ENCODE data around the gene AFF3. TPM values are rescaled to one million over a fixed set of nuclear protein-coding genes. Genes with fewer than 3 reads are reported as not detected.
"Not testable (repeated sequence)": the region's sequence is repeated elsewhere in the genome, so short reads cannot be mapped to it uniquely, and the experiment has no call there.

Gene AFF3
- total RNA-seq, 2 experiments from 2014 or later: 0.09 to 0.55 TPM

GRCh38 chr2:99776206-99776905 lies 366.0 kb downstream of the AFF3 start:
- Mint-ChIP-seq H3K36me3 (no peaks in the 10 kb centered on the region), H3K4me1 (no peaks in the 10 kb centered on the region), H3K9me3 (ENCODE audit: low read depth) (no peaks in the 10 kb centered on the region), H3K27me3 (peaks cover 3% of the 10 kb centered on the region), H3K4me3 (no peak overlapping the region), H3K27ac (no peak overlapping the region)
- ATAC-seq (no peak), DNase-seq (no peak)
- CTCF ChIA-PET: no interaction called here

GRCh38 chr2:99775585-99775984 lies 366.8 kb downstream of the AFF3 start:
- no peaks in the 10 kb centered on the region for H3K9me3 Mint-ChIP-seq (ENCODE audit: low read depth)
- no peaks in the 10 kb centered on the region for H3K4me1 Mint-ChIP-seq
- CTCF ChIA-PET: no interaction called here
- H3K4me3 Mint-ChIP-seq: no peak overlapping the region
- H3K27ac Mint-ChIP-seq: no peak overlapping the region
- no peaks in the 10 kb centered on the region for H3K36me3 Mint-ChIP-seq
- ATAC-seq (no peak), DNase-seq (no peak)
- peaks cover 3% of the 10 kb centered on the region for H3K27me3 Mint-ChIP-seq

GRCh38 chr2:99773642-99774041 lies 368.7 kb downstream of the AFF3 start:
- DNase-seq; H3K4me1 Mint-ChIP-seq; H3K27ac Mint-ChIP-seq; H3K4me3 Mint-ChIP-seq; H3K36me3 Mint-ChIP-seq; H3K9me3 Mint-ChIP-seq (ENCODE audit: low read depth); ATAC-seq; H3K27me3 Mint-ChIP-seq: not testable (repeated sequence)
- CTCF ChIA-PET: interaction anchor here (1.3 kb wide), 1 partner anchor 20 kb away, joined by 3 read pairs; no protein-coding TSS in a partner anchor

GRCh38 chr2:99772591-99773331 lies 369.6 kb downstream of the AFF3 start:
- CTCF ChIA-PET: no interaction called here
- H3K27ac Mint-ChIP-seq: no peak overlapping the region
- no peaks in the 10 kb centered on the region for H3K4me1 Mint-ChIP-seq
- DNase-seq: no peak
- no peak overlapping the region for H3K4me3 Mint-ChIP-seq
- H3K36me3 Mint-ChIP-seq: no peaks in the 10 kb centered on the region
- no peaks in the 10 kb centered on the region for H3K9me3 Mint-ChIP-seq (ENCODE audit: low read depth)
- peaks cover 3% of the 10 kb centered on the region for H3K27me3 Mint-ChIP-seq
- no peak for ATAC-seq

GRCh38 chr2:99771681-99772333 lies 370.6 kb downstream of the AFF3 start:
- CTCF ChIA-PET: no interaction called here
- no peaks in the 10 kb centered on the region for H3K4me1 Mint-ChIP-seq
- no peak for DNase-seq
- H3K9me3 Mint-ChIP-seq (ENCODE audit: low read depth): no peaks in the 10 kb centered on the region
- H3K27me3 Mint-ChIP-seq: peaks cover 3% of the 10 kb centered on the region
- H3K27ac Mint-ChIP-seq: no peak overlapping the region
- no peak overlapping the region for H3K4me3 Mint-ChIP-seq
- no peak for ATAC-seq
- H3K36me3 Mint-ChIP-seq: no peaks in the 10 kb centered on the region

- peaks cover 3% of the 10 kb centered on the region for H3K27me3 Mint-ChIP-seq
- ATAC-seq (no peak), DNase-seq (no peak)
- no peak overlapping the region for H3K4me3 Mint-ChIP-seq
- H3K27ac Mint-ChIP-seq: no peak overlapping the region
- H3K4me1 Mint-ChIP-seq: no peaks in the 10 kb centered on the region
- CTCF ChIA-PET: interaction anchor here (0.7 kb wide), 1 partner anchor 119 kb away, joined by 3 read pairs; no protein-coding TSS in a partner anchor
- no peaks in the 10 kb centered on the region for H3K9me3 Mint-ChIP-seq (ENCODE audit: low read depth)
- no peaks in the 10 kb centered on the region for H3K36me3 Mint-ChIP-seq
Observed at GRCh38 chr2:99770876-99771275, 371.5 kb downstream of the AFF3 start.

- no peak overlapping the region for H3K27ac Mint-ChIP-seq
- no peaks in the 10 kb centered on the region for H3K9me3 Mint-ChIP-seq (ENCODE audit: low read depth)
- H3K4me3 Mint-ChIP-seq: no peak overlapping the region
- CTCF ChIA-PET: no interaction called here
- DNase-seq (no peak), ATAC-seq (no peak)
- H3K27me3 Mint-ChIP-seq: peaks cover 6% of the 10 kb centered on the region
- peaks cover 3% of the 10 kb centered on the region for H3K4me1 Mint-ChIP-seq
- H3K36me3 Mint-ChIP-seq: no peaks in the 10 kb centered on the region
Observed at GRCh38 chr2:99765731-99766318, 376.6 kb downstream of the AFF3 start.

- Mint-ChIP-seq H3K27me3 (peaks cover 6% of the 10 kb centered on the region), H3K4me1 (peaks cover 3% of the 10 kb centered on the region), H3K4me3 (no peak overlapping the region), H3K9me3 (ENCODE audit: low read depth) (no peaks in the 10 kb centered on the region), H3K27ac (no peak overlapping the region), H3K36me3 (no peaks in the 10 kb centered on the region)
- CTCF ChIA-PET: no interaction called here
- ATAC-seq (no peak), DNase-seq (no peak)
Observed at GRCh38 chr2:99763764-99764163, 378.6 kb downstream of the AFF3 start.

GRCh38 chr2:99762714-99763113 lies 379.7 kb downstream of the AFF3 start:
- no peaks in the 10 kb centered on the region for H3K36me3 Mint-ChIP-seq
- peaks cover 3% of the 10 kb centered on the region for H3K4me1 Mint-ChIP-seq
- H3K27ac Mint-ChIP-seq: no peak overlapping the region
- CTCF ChIA-PET: no interaction called here
- DNase-seq (no peak), ATAC-seq (no peak)
- no peak overlapping the region for H3K4me3 Mint-ChIP-seq
- H3K9me3 Mint-ChIP-seq (ENCODE audit: low read depth): no peaks in the 10 kb centered on the region
- H3K27me3 Mint-ChIP-seq: peaks cover 6% of the 10 kb centered on the region

- ATAC-seq (no peak), DNase-seq (no peak)
- Mint-ChIP-seq H3K27ac (no peak overlapping the region), H3K9me3 (ENCODE audit: low read depth) (no peaks in the 10 kb centered on the region), H3K27me3 (peaks cover 6% of the 10 kb centered on the region), H3K4me1 (peaks cover under 1% of the 10 kb centered on the region), H3K4me3 (no peak overlapping the region), H3K36me3 (no peaks in the 10 kb centered on the region)
- CTCF ChIA-PET: no interaction called here
Observed at GRCh38 chr2:99757611-99758114, 384.7 kb downstream of the AFF3 start.

- H3K4me3 Mint-ChIP-seq: no peak overlapping the region
- H3K36me3 Mint-ChIP-seq: no peaks in the 10 kb centered on the region
- CTCF ChIA-PET: no interaction called here
- no peak overlapping the region for H3K27ac Mint-ChIP-seq
- no peak for ATAC-seq
- H3K9me3 Mint-ChIP-seq (ENCODE audit: low read depth): no peaks in the 10 kb centered on the region
- H3K4me1 Mint-ChIP-seq: no peaks in the 10 kb centered on the region
- DNase-seq: no peak
- H3K27me3 Mint-ChIP-seq: no peaks in the 10 kb centered on the region
Observed at GRCh38 chr2:99756059-99756458, 386.3 kb downstream of the AFF3 start.

- ATAC-seq (no peak), DNase-seq (no peak)
- CTCF ChIA-PET: no interaction called here
- Mint-ChIP-seq H3K9me3 (ENCODE audit: low read depth) (no peaks in the 10 kb centered on the region), H3K27ac (no peak overlapping the region), H3K4me3 (no peak overlapping the region), H3K4me1 (no peaks in the 10 kb centered on the region), H3K27me3 (no peaks in the 10 kb centered on the region), H3K36me3 (no peaks in the 10 kb centered on the region)
Observed at GRCh38 chr2:99754210-99754609, 388.2 kb downstream of the AFF3 start.

- CTCF ChIA-PET: no interaction called here
- Mint-ChIP-seq H3K9me3 (ENCODE audit: low read depth) (no peaks in the 10 kb centered on the region), H3K27ac (no peak overlapping the region), H3K4me3 (no peak overlapping the region), H3K36me3 (no peaks in the 10 kb centered on the region), H3K27me3 (no peaks in the 10 kb centered on the region), H3K4me1 (no peaks in the 10 kb centered on the region)
- DNase-seq (no peak), ATAC-seq (no peak)
Observed at GRCh38 chr2:99753505-99753904, 388.9 kb downstream of the AFF3 start.
